ENCODE data around the gene MTCL1. TPM values are rescaled to one million over a fixed set of nuclear protein-coding genes. Genes with fewer than 3 reads are reported as not detected.

MTCL1 gene
- total and polyA plus RNA-seq, 2 of the 8 experiments (the other 6 are each of a cell fraction or from before 2014, with no cell fraction given): 16.6 to 60.8 TPM

- TF ChIP-seq RBBP5 (IDR thresholded peaks at IDR 0.05; ENCODE audit: borderline replicate concordance, low read depth, low read length) (no peak), YY1 (IDR thresholded peaks at IDR 0.05; ENCODE audit: low read depth, low read length) (no peak), SP4 (IDR thresholded peaks at IDR 0.05; ENCODE audit: low read length) (no peak), POU5F1 (IDR thresholded peaks at IDR 0.05; ENCODE audit: low read depth, low read length) (no peak), SIRT6 (IDR thresholded peaks at IDR 0.05; ENCODE audit: low read length) (no peak)
Measured at GRCh38 chr18:8658858-8659485, 46.4 kb upstream of the MTCL1 start (continued).
